ENCODE measurements around the gene MED12L.

DNA sequence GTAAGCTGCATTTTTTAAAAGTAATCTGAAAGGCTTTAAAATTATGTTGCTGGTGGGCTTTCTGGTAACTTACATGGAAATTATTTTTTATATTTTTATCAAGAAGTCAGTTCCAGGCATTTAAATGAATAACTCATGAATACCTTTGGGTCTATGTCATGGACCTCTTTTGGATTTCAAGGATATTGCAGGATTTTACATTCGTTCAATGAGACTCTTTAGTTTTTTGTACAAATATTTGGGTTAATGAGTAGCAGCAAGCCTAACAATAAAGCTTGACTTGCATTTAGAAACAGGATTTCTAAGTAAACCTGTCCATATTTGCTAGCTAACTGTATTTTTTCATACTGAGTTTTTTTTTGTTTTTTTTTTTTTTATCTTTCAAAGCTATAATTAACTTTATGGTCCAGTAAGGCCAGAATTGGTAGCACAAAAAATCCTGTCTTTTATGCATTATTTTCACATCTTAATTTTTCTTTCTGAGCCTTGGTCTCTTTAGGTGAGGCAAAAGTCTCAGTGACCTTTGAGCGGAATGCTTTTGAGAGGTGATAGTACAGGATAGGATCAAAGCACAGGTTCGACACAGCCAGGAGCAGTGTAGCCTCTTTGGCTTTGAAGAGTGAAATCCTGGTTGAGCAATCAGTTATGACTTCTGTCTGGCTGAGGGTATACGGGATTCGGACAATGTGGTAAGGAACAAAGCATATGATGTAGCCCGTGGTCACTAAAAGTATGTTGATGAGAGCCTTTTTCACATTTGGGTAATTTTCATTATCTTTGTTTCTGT lies 112.7 kb downstream of the MED12L start:
- TF ChIP-seq, protein P1, sequence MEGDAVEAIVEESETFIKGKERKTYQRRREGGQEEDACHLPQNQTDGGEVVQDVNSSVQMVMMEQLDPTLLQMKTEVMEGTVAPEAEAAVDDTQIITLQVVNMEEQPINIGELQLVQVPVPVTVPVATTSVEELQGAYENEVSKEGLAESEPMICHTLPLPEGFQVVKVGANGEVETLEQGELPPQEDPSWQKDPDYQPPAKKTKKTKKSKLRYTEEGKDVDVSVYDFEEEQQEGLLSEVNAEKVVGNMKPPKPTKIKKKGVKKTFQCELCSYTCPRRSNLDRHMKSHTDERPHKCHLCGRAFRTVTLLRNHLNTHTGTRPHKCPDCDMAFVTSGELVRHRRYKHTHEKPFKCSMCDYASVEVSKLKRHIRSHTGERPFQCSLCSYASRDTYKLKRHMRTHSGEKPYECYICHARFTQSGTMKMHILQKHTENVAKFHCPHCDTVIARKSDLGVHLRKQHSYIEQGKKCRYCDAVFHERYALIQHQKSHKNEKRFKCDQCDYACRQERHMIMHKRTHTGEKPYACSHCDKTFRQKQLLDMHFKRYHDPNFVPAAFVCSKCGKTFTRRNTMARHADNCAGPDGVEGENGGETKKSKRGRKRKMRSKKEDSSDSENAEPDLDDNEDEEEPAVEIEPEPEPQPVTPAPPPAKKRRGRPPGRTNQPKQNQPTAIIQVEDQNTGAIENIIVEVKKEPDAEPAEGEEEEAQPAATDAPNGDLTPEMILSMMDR (IDR thresholded peaks at IDR 0.05; ENCODE audit: low read depth, low read length) = no peak
- no peak for TF ChIP-seq POLR2A (IDR thresholded peaks at IDR 0.05; ENCODE audit: extremely low read depth, insufficient read length)

Measured in NB4 (cell line).